Nephron (organoid): ENCODE data around the gene CDX2.

ENCODE experiments used
- H3K27ac Mint-ChIP-seq, 3 experiments: 2 replicates each; pipeline ENCODE4 v1.8.0; 2020; ENCODE audit warnings: mixed read lengths in 3 of 3, mild to moderate bottlenecking in 2 of 3, moderate library complexity in 1 of 3
- H3K27me3 Mint-ChIP-seq: 2 replicates; pipeline ENCODE4 v1.8.0; 2021; ENCODE audit warnings: low read depth, mild to moderate bottlenecking, moderate library complexity, mixed read lengths
- H3K36me3 Mint-ChIP-seq: 2 replicates; pipeline ENCODE4 v1.8.0; 2020; ENCODE audit warnings: low read depth, mixed read lengths
- H3K4me1 Mint-ChIP-seq: 2 replicates; pipeline ENCODE4 v1.8.0; 2020; ENCODE audit warnings: mixed read lengths
- H3K4me3 Mint-ChIP-seq, 3 experiments: 2 replicates each; pipeline ENCODE4 v1.8.0; 2020; ENCODE audit warnings: mild to moderate bottlenecking in 3 of 3, mixed read lengths in 3 of 3, moderate library complexity in 2 of 3
- H3K9me3 Mint-ChIP-seq: 2 replicates; pipeline ENCODE4 v1.8.0; 2020; ENCODE audit warnings: mixed read lengths
- TF ChIP-seq, protein P1 (sequence below), 3 experiments: fragments of 200-600 bp; sonication (generic); IDR thresholded peaks; one replicate each; pipeline ENCODE4 v1.5.0; 2021; ENCODE audit warnings: antibody characterized with exemption in 3 of 3; ENCODE audit not compliant: unreplicated experiment in 3 of 3

The CDX2 gene

DNA sequence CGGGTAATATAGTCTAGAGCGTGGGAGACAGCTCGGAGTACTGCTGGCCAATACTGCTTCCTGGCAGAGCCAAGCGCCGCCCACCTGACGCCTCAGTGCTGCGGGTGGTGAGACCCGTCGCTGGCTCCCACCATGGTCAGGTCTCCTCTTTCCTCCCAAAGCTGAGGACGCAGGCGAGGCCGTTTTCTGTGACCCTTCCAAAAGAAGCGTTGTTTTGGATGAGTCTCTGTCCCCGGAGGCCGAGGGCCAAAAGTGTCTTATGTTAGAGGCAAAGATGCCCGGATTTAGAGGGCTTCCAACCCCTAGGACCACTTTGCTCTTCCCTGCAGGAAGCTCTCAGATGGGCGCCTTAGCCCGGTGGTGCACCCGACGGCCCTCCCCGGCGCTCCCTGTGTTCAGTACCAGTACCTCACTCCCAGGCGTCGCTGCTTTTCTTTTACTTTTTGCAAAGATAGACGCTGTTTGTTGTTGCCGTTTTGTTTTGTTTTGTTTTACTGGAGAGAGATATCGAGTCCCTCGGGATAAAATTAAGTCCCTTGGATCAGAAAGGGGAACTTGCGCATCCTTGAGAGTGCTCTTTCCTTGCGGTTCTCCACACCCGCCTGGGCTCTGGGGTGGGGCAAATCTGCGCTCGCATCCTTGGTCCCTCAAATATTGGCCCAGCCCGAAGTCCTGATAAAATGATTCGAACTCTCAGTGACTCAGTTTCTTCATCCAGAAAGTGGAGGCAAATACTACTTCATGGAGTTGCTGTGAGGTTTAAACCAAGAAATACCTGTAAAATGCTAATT lies 42.3 kb downstream of the CDX2 start:
- TF ChIP-seq, protein P1, sequence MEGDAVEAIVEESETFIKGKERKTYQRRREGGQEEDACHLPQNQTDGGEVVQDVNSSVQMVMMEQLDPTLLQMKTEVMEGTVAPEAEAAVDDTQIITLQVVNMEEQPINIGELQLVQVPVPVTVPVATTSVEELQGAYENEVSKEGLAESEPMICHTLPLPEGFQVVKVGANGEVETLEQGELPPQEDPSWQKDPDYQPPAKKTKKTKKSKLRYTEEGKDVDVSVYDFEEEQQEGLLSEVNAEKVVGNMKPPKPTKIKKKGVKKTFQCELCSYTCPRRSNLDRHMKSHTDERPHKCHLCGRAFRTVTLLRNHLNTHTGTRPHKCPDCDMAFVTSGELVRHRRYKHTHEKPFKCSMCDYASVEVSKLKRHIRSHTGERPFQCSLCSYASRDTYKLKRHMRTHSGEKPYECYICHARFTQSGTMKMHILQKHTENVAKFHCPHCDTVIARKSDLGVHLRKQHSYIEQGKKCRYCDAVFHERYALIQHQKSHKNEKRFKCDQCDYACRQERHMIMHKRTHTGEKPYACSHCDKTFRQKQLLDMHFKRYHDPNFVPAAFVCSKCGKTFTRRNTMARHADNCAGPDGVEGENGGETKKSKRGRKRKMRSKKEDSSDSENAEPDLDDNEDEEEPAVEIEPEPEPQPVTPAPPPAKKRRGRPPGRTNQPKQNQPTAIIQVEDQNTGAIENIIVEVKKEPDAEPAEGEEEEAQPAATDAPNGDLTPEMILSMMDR (IDR thresholded peaks at IDR 0.05; ENCODE audit: unreplicated experiment in 3 of 3) = no peak
- Mint-ChIP-seq H3K9me3 (peaks cover 17% of the 10 kb centered on the region), H3K4me1 (peaks cover 26% of the 10 kb centered on the region), H3K27me3 (peaks cover 99% of the 10 kb centered on the region), H3K36me3 (no peaks in the 10 kb centered on the region), H3K4me3 (no peak overlapping the region), H3K27ac (no peak overlapping the region)

DNA sequence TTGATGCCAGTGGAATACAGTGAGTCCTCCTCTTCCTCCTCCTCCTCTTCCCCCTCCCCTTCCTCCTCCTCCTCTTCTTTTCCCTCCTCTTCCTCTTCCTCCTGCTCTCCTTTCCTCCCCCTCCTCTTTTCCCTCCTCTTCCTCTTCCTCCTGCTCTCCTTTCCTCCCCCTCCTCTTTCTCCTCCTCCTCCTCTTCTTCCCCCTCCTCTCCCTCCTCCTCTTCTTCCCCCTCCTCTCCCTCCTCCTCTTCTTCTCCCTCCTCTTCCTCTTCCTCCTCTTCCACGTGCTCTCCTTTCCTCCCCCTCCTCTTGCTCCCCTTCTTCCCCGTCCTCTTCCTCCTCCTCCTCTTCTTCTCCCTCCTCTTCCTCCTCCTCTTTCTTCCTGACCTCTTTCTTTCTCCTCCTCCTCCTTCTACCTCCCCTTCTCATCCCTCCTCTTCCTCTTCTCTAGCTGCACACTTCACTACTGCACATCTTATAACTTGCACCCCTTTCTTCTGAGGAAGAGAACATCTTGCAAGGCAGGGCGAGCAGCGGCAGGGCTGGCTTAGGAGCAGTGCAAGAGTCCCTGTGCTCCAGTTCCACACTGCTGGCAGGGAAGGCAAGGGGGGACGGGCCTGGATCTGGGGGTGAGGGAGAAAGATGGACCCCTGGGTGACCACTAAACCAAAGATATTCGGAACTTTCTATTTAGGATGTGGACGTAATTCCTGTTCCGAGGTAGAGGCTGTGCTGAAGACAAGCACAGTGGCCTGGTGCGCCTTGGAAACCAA lies 43.7 kb downstream of the CDX2 start:
- peaks cover 12% of the 10 kb centered on the region for H3K9me3 Mint-ChIP-seq
- TF ChIP-seq, protein P1 (IDR thresholded peaks at IDR 0.05; ENCODE audit: unreplicated experiment in 3 of 3) = no peak
- peaks cover 32% of the 10 kb centered on the region for H3K4me1 Mint-ChIP-seq
- peak overlapping the region in 1 of 3 experiments; percentile 31 for H3K4me3 Mint-ChIP-seq
- H3K36me3 Mint-ChIP-seq = no peaks in the 10 kb centered on the region
- peaks cover 99% of the 10 kb centered on the region for H3K27me3 Mint-ChIP-seq
- H3K27ac Mint-ChIP-seq = no peak overlapping the region

DNA sequence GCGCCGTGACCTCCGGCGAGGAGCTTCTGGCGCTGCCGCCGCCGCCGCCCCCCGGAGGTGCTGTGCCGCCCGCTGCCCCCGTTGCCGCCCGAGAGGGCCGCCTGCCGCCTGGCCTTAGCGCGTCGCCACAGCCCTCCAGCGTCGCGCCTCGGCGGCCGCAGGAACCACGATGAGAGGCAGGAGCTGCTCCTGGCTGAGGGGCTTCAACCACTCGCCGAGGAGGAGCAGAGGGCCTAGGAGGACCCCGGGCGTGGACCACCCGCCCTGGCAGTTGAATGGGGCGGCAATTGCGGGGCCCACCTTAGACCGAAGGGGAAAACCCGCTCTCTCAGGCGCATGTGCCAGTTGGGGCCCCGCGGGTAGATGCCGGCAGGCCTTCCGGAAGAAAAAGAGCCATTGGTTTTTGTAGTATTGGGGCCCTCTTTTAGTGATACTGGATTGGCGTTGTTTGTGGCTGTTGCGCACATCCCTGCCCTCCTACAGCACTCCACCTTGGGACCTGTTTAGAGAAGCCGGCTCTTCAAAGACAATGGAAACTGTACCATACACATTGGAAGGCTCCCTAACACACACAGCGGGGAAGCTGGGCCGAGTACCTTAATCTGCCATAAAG lies 44.5 kb downstream of the CDX2 start:
- Mint-ChIP-seq H3K4me1 (peaks cover 32% of the 10 kb centered on the region), H3K4me3 (no peak overlapping the region), H3K9me3 (peaks cover 12% of the 10 kb centered on the region), H3K27me3 (peaks cover 98% of the 10 kb centered on the region), H3K27ac (no peak overlapping the region), H3K36me3 (no peaks in the 10 kb centered on the region)
- TF ChIP-seq, protein P1 (IDR thresholded peaks at IDR 0.05; ENCODE audit: unreplicated experiment in 3 of 3) = no peak

DNA sequence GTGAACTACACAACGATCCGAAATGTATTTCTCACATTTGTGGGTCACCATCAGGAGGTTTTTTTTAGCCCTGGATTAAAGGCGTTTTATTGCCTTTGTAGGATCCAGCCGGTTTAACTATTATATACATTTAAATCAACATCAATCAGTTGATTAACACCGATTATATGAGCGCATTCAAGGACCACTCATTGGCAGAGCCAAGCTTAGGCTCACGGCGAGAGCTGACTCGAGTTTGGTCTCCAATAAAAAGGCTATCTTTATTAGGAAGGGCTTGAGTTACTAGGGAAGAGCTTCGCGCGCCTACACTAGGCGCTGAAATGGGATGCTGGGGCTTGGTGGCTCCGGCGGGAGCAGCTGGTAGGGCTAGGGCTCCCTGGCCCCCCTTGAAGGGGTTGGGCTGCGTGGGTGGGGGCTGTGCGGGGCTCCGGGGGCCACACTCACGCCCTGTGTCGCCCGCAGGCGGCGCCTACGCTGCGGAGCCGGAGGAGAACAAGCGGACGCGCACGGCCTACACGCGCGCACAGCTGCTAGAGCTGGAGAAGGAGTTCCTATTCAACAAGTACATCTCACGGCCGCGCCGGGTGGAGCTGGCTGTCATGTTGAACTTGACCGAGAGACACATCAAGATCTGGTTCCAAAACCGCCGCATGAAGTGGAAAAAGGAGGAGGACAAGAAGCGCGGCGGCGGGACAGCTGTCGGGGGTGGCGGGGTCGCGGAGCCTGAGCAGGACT lies 45.2 kb downstream of the CDX2 start:
- Mint-ChIP-seq H3K36me3 (no peaks in the 10 kb centered on the region), H3K27me3 (peaks cover 98% of the 10 kb centered on the region), H3K4me1 (peaks cover 32% of the 10 kb centered on the region), H3K4me3 (peak overlapping the region; percentile 47 to 52 (median 48)), H3K9me3 (peaks cover 10% of the 10 kb centered on the region), H3K27ac (no peak overlapping the region)
- TF ChIP-seq, protein P1 (IDR thresholded peaks at IDR 0.05; ENCODE audit: unreplicated experiment in 3 of 3) = no peak

DNA sequence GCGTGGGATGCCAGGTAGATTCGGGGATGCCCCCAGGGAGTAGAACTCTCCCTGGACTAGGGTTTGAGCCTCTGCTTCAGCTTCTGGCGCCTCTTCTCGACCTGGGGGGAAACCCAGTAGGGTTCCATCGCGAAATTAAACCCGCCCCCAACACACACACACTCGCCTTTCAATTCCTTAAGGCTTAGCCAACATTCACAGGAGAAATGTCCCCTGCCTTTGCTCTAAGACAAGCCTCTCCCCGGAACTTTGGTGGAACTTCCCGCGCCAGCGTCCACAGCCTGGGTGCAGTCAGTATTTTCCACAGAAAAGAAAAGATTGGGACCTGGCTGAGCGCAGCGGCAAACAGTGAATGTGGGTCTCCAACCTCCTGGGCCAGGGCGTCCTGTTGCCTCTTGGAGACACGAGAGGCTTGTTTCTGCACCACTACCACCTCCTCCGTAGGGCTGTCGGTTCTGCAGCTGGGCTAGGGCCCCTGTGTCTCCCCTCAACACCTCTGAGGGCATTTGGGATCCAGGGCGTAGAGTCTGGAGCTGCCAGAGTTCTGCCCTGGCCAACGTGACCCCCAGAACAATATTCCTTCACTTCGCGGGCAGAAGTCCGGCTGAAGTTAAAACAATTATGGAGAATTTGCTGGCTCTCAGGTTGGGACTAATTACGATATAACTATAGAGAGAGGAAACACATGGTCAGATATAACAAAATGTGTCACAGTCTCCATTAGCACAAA lies 46.1 kb downstream of the CDX2 start:
- H3K27me3 Mint-ChIP-seq = peaks cover 98% of the 10 kb centered on the region

More for the DNA sequence above, 46.1 kb downstream of the CDX2 start:
- H3K27ac Mint-ChIP-seq = no peak overlapping the region
- H3K36me3 Mint-ChIP-seq = no peaks in the 10 kb centered on the region
- peaks cover 10% of the 10 kb centered on the region for H3K9me3 Mint-ChIP-seq
- H3K4me3 Mint-ChIP-seq = peak overlapping the region in 2 of 3 experiments; percentile 15 to 29
- H3K4me1 Mint-ChIP-seq = peaks cover 30% of the 10 kb centered on the region
- TF ChIP-seq, protein P1 (IDR thresholded peaks at IDR 0.05; ENCODE audit: unreplicated experiment in 3 of 3) = no peak
